ENCODE results near the gene RFC3.

Gene RFC3

GRCh38 chr13:33868343-33868994 lies 50.5 kb downstream of the RFC3 start:
- DNase-seq (ENCODE audit: low spot score), result no peak

GRCh38 chr13:33869005-33869404 lies 51.1 kb downstream of the RFC3 start:
- no peak for DNase-seq (ENCODE audit: low spot score)

GRCh38 chr13:33870046-33870668 lies 52.2 kb downstream of the RFC3 start:
- no peak for DNase-seq (ENCODE audit: low spot score)

GRCh38 chr13:33871207-33872004 lies 53.5 kb downstream of the RFC3 start:
- no peak for DNase-seq (ENCODE audit: low spot score)

- no peak for DNase-seq (ENCODE audit: low spot score)
Observed at GRCh38 chr13:33872005-33872351, 54.0 kb downstream of the RFC3 start.

GRCh38 chr13:33873251-33873908 lies 55.4 kb downstream of the RFC3 start:
- DNase-seq (ENCODE audit: low spot score), result no peak

- no peak for DNase-seq (ENCODE audit: low spot score)
Observed at GRCh38 chr13:33874871-33875270, 56.9 kb downstream of the RFC3 start.

- no peak for DNase-seq (ENCODE audit: low spot score)
Observed at GRCh38 chr13:33875618-33876401, 57.9 kb downstream of the RFC3 start.

- no peak for DNase-seq (ENCODE audit: low spot score)
Observed at GRCh38 chr13:33876716-33877394, 58.9 kb downstream of the RFC3 start.

- DNase-seq (ENCODE audit: low spot score), result no peak
Observed at GRCh38 chr13:33879118-33879517, 61.2 kb downstream of the RFC3 start.

GRCh38 chr13:33882804-33883203 lies 64.9 kb downstream of the RFC3 start:
- no peak for DNase-seq (ENCODE audit: low spot score)

GRCh38 chr13:33884531-33885220 lies 66.7 kb downstream of the RFC3 start:
- DNase-seq (ENCODE audit: low spot score), result no peak

All from D341Med (cell line).